HepG2 (cell line): ENCODE results near the gene AMOTL2. TPM values are rescaled to one million over a fixed set of nuclear protein-coding genes. Genes with fewer than 3 reads are reported as not detected.

ENCODE experiments used
- BCL3 ChIP-seq: sonication (generic); formaldehyde crosslinking; IDR thresholded peaks from 2 replicates; pipeline ENCODE4 v1.5.1; 2020; ENCODE audit warnings: mild to moderate bottlenecking, missing genetic modification reagents, moderate library complexity
- CBX2 ChIP-seq, 2 experiments: fragments of 200-600 bp in 1 of 2; sonication (generic); formaldehyde crosslinking in 1 of 2; IDR thresholded peaks; 2 replicates each; pipeline versions ENCODE4 v1.7.0 to v1.8.1; 2018 to 2022; ENCODE audit warnings: low read depth in 2 of 2, low read length in 1 of 2, mild to moderate bottlenecking in 1 of 2, missing genetic modification reagents in 1 of 2
- CENPT ChIP-seq: sonication (generic); formaldehyde crosslinking; IDR thresholded peaks from 2 replicates; pipeline ENCODE4 v1.8.0; 2022; ENCODE audit warnings: low read depth, mild to moderate bottlenecking, moderate library complexity, missing genetic modification reagents
- HOXA3 ChIP-seq: sonication (generic); formaldehyde crosslinking; IDR thresholded peaks from 2 replicates; pipeline ENCODE4 v1.5.0; 2020; ENCODE audit warnings: missing genetic modification reagents
- HOXD1 ChIP-seq: sonication (generic); formaldehyde crosslinking; IDR thresholded peaks from 2 replicates; pipeline ENCODE4 v1.5.0; 2020; ENCODE audit warnings: missing genetic modification reagents
- MAX ChIP-seq: IDR thresholded peaks from 2 replicates; pipeline ENCODE4 v1.6.1; 2012; ENCODE audit warnings: inconsistent platforms
- MIXL1 ChIP-seq: IDR thresholded peaks from 2 replicates; pipeline ENCODE4 v1.6.1; 2016
- MXD1 ChIP-seq: sonication (generic); formaldehyde crosslinking; IDR thresholded peaks from 2 replicates; pipeline ENCODE4 v1.4.0; 2020; ENCODE audit warnings: mild to moderate bottlenecking, missing genetic modification reagents
- PAX8 ChIP-seq: sonication (generic); formaldehyde crosslinking; IDR thresholded peaks from 2 replicates; pipeline ENCODE4 v1.8.0; 2022; ENCODE audit warnings: mild to moderate bottlenecking, missing genetic modification reagents, borderline replicate concordance
- TP53 ChIP-seq: sonication (generic); formaldehyde crosslinking; conservative IDR thresholded peaks from 2 replicates; pipeline ENCODE4 v1.4.0; 2020; ENCODE audit warnings: missing genetic modification reagents
- ZBTB37 ChIP-seq: sonication (generic); formaldehyde crosslinking; IDR thresholded peaks from 2 replicates; pipeline ENCODE4 v1.4.0; 2020; ENCODE audit warnings: mild to moderate bottlenecking, missing genetic modification reagents
- ZFP41 ChIP-seq: sonication (generic); formaldehyde crosslinking; IDR thresholded peaks from 2 replicates; pipeline ENCODE4 v1.4.0; 2020; ENCODE audit warnings: mild to moderate bottlenecking, missing genetic modification reagents, borderline replicate concordance
- ZFP90 ChIP-seq: sonication (generic); formaldehyde crosslinking; IDR thresholded peaks from 2 replicates; pipeline ENCODE4 v1.8.0; 2022; ENCODE audit warnings: missing genetic modification reagents, mild to moderate bottlenecking, inconsistent platforms, borderline replicate concordance
- ZNF142 ChIP-seq: sonication (generic); formaldehyde crosslinking; IDR thresholded peaks from 2 replicates; pipeline ENCODE4 v1.4.0; 2020; ENCODE audit warnings: missing genetic modification reagents
- ZNF350 ChIP-seq: sonication (generic); formaldehyde crosslinking; IDR thresholded peaks from 2 replicates; pipeline ENCODE4 v1.4.0; 2020; ENCODE audit warnings: mild to moderate bottlenecking, low read depth, missing genetic modification reagents, borderline replicate concordance
- ZNF775 ChIP-seq: sonication (generic); formaldehyde crosslinking; IDR thresholded peaks from 2 replicates; pipeline ENCODE4 v1.4.0; 2020; ENCODE audit warnings: missing genetic modification reagents, mild to moderate bottlenecking, moderate library complexity, borderline replicate concordance
- ZUFSP ChIP-seq: sonication (generic); formaldehyde crosslinking; IDR thresholded peaks from 2 replicates; pipeline ENCODE4 v1.9.0; 2021; ENCODE audit warnings: missing genetic modification reagents, mild to moderate bottlenecking, borderline replicate concordance
- polyA plus RNA-seq, 8 experiments: library from polyadenylated mRNA; depleted of rRNA in 3 of 8; stranded (reverse) in 7 of 8; unstranded in 1 of 8; fragments of >200 nt; fragmentation: Illumina TruSeq in 4 of 8; extraction: Trizol in 4 of 8; gene quantifications; 2 replicates each; pipeline versions ENCODE4 v1.2.1 to v1.2.3, GENCODE V29; 2011 to 2016; ENCODE audit warnings: low read depth in 4 of 8, missing spikeins in 1 of 8, mixed read lengths in 1 of 8; ENCODE audit not compliant: insufficient read depth in 1 of 8
- total RNA-seq, 5 experiments: library from RNA; depleted of rRNA; stranded (reverse); fragments of >200 nt; fragmentation: Illumina TruSeq; extraction: Trizol; gene quantifications; 2 replicates each; pipeline ENCODE4 v1.2.3, GENCODE V29; 2016; ENCODE audit warnings: low read depth in 1 of 5

AMOTL2 gene
- total and polyA plus RNA-seq, 2 of the 13 experiments (the other 11 are each of a cell fraction or from before 2014, with no cell fraction given) = 17.3 to 18.5 TPM

GRCh38 chr3:134374105-134374790 lies at the start of gene AMOTL2 (continued):
- no peak for TF ChIP-seq ZBTB37 (CRISPR knock-in tag)
- TF ChIP-seq ZNF775 = no peak
- no peak for TF ChIP-seq PAX8 (CRISPR knock-in tag)
- no peak for TF ChIP-seq CBX2 (IDR thresholded peaks at IDR 0.05; ENCODE audit: low read depth, low read length)
- TF ChIP-seq CBX2 (CRISPR knock-in tag; IDR thresholded peaks at IDR 0.05; ENCODE audit: low read depth) = no peak
- TF ChIP-seq MIXL1 (CRISPR knock-in tag) = 0 out of 2 replicates have a peak, but pooled peaks have one; percentile 27
- TF ChIP-seq HOXD1 (CRISPR knock-in tag) = peak; percentile 83
- TF ChIP-seq ZFP90 (CRISPR knock-in tag) = peak; percentile 43; the same call in 1 of the 2 replicates
- peak; percentile 9; the same call in 1 of the 2 replicates for TF ChIP-seq MXD1 (CRISPR knock-in tag)
- TF ChIP-seq CENPT (CRISPR knock-in tag) = 0 out of 2 replicates have a peak, but pooled peaks have one; percentile 36
- TF ChIP-seq MAX = peak; percentile 67
- TF ChIP-seq ZNF142 (CRISPR knock-in tag) = peak; percentile 70
- TF ChIP-seq ZFP41 (CRISPR knock-in tag) = no peak
- peak; percentile 76; the same call in 1 of the 2 replicates for TF ChIP-seq TP53 (CRISPR knock-in tag)
- TF ChIP-seq HOXA3 (CRISPR knock-in tag) = peak; percentile 75
- peak; percentile 43; the same call in 1 of the 2 replicates for TF ChIP-seq BCL3 (CRISPR knock-in tag)
- TF ChIP-seq ZNF350 (CRISPR knock-in tag) = peak; percentile 17; the same call in 1 of the 2 replicates
- no peak for TF ChIP-seq ZUFSP (CRISPR knock-in tag)
